Ascending aorta (tissue), 2 donors: ENCODE results near the gene IGLON5. TPM values are rescaled to one million over a fixed set of nuclear protein-coding genes. Genes with fewer than 3 reads are reported as not detected.

Source experiments
- DNase-seq, 2 donors: peaks; one replicate each; pipeline ENCODE4 v3.0.0-alpha.2; 2019; ENCODE audit warnings: low spot score in 2 of 2
- H3K27ac ChIP-seq, 2 donors: fragments of 200-600 bp; sonication (generic); one replicate each; pipeline ENCODE4 v1.5.1; 2016 to 2017; ENCODE audit warnings: mild to moderate bottlenecking in 1 of 2
- H3K27me3 ChIP-seq: fragments of 200-600 bp; sonication (generic); one replicate; pipeline ENCODE4 v1.5.1; 2017
- H3K36me3 ChIP-seq, 2 donors: fragments of 200-600 bp; sonication (generic); one replicate each; pipeline ENCODE4 v1.5.1; 2016
- H3K4me1 ChIP-seq, 2 donors: fragments of 200-600 bp; sonication (generic); one replicate each; pipeline ENCODE4 v1.5.1; 2016 to 2017; ENCODE audit warnings: mild to moderate bottlenecking in 1 of 2
- H3K4me3 ChIP-seq, 2 donors: fragments of 200-600 bp; sonication (generic); one replicate each; pipeline ENCODE4 v1.5.1; 2016 to 2017; ENCODE audit warnings: mild to moderate bottlenecking in 1 of 2
- H3K9me3 ChIP-seq, 2 donors: fragments of 200-600 bp; sonication (generic); one replicate each; pipeline ENCODE4 v1.5.1; 2016
- intact Hi-C: fragments of 100-400 bp; cut with DNase I; formaldehyde crosslinking; loops from one replicate; pipeline ENCODE4 v1.15.1; 2023
- total RNA-seq: library from RNA; depleted of rRNA; stranded (reverse); fragments of >200 nt; gene quantifications from one replicate; pipeline ENCODE4 v1.1.0, GENCODE V29; 2016
- TF ChIP-seq, protein P1 (sequence below), 3 experiments: fragments of 200-600 bp in 2 of 3; fragments of 450-650 bp in 1 of 3; sonication (generic) in 2 of 3; IDR thresholded peaks; one replicate each; pipeline ENCODE4 v1.5.1; 2016 to 2019; ENCODE audit warnings: antibody characterized with exemption in 3 of 3, mild to moderate bottlenecking in 1 of 3, moderate library complexity in 1 of 3

Gene IGLON5
- total RNA-seq, 1 donor from 2014 or later, result 4.9 TPM

DNA sequence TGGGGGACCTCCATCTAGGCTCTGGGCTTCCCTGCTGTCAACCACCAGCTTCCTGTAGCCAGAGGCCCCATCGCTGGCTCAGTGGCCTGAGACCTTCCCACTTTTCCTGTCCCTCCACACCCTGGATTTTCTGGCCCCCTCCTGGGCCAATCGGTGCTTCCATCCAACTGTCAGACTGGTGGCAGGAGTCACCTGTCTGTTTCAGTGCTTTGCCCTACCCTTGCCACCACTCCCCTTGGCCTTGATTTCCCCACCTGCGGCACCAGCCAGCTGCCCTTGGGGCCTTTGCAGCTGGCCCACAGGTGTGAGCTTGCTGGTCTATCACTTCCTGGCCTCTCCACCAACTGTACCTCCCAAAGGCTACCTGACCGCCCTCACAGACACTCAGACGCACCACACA, 18.0 kb downstream of the IGLON5 start:
- Histone ChIP-seq H3K27me3 (no peaks in the 10 kb centered on the region), H3K36me3 (no peaks in the 10 kb centered on the region), H3K9me3 (no peaks in the 10 kb centered on the region), H3K27ac (no peak overlapping the region), H3K4me3 (no peak overlapping the region), H3K4me1 (peaks cover 0 to 3% of the 10 kb centered on the region in 2 donors)
- intact Hi-C loops, result no loop called here
- DNase-seq, result no peak
- TF ChIP-seq, protein P1, sequence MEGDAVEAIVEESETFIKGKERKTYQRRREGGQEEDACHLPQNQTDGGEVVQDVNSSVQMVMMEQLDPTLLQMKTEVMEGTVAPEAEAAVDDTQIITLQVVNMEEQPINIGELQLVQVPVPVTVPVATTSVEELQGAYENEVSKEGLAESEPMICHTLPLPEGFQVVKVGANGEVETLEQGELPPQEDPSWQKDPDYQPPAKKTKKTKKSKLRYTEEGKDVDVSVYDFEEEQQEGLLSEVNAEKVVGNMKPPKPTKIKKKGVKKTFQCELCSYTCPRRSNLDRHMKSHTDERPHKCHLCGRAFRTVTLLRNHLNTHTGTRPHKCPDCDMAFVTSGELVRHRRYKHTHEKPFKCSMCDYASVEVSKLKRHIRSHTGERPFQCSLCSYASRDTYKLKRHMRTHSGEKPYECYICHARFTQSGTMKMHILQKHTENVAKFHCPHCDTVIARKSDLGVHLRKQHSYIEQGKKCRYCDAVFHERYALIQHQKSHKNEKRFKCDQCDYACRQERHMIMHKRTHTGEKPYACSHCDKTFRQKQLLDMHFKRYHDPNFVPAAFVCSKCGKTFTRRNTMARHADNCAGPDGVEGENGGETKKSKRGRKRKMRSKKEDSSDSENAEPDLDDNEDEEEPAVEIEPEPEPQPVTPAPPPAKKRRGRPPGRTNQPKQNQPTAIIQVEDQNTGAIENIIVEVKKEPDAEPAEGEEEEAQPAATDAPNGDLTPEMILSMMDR (IDR thresholded peaks at IDR 0.05), result no peak

DNA sequence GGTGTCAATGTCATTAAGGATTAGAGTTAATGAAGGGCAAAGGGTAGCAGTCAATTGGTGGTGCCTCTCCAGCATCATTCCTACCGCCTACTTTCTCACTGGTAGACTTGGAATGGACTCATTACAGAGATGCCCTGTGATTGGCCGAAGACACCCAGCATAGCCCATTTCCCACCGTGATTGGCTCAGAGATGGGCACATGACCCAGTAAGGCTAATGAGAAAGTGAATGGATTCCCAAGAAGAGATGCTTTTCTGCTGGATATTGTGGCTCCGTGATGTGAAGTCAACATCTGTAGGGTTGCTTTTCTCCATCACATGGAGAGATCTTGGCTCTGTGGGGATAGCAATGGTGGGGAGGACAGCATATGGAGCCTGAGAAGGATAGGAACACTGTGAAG, 18.9 kb downstream of the IGLON5 start:
- H3K4me3 ChIP-seq, result no peak overlapping the region
- intact Hi-C loops, result no loop called here
- H3K9me3 ChIP-seq, result no peaks in the 10 kb centered on the region
- H3K27ac ChIP-seq, result no peak overlapping the region
- DNase-seq, result no peak
- H3K4me1 ChIP-seq, result peaks cover 0 to 3% of the 10 kb centered on the region in 2 donors
- no peaks in the 10 kb centered on the region for H3K36me3 ChIP-seq
- H3K27me3 ChIP-seq, result no peaks in the 10 kb centered on the region
- TF ChIP-seq, protein P1 (IDR thresholded peaks at IDR 0.05), result no peak

DNA sequence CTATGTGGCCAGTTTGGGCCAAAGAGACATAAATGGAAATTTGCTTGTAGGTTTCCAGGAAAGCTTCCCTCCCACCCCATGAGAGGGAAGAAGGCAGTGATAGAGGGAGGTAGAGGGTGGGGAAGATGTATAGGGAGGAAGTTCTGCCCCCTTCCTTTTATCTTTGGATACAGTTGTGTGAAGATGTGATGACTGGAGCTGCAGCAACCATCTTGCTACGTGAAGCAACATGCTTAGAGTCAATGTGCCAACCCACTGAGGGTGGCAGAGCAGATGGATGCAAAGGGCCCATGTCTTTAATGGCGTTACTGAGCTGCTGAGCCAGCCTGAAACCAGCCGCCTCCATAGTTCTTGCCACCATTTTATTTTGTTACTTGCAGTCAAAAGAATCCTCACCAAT, 19.7 kb downstream of the IGLON5 start:
- H3K4me3 ChIP-seq, result no peak overlapping the region
- H3K36me3 ChIP-seq, result no peaks in the 10 kb centered on the region
- intact Hi-C loops, result no loop called here
- no peak for DNase-seq
- no peaks in the 10 kb centered on the region for H3K9me3 ChIP-seq
- H3K27me3 ChIP-seq, result no peaks in the 10 kb centered on the region
- H3K4me1 ChIP-seq, result peaks cover 0 to 3% of the 10 kb centered on the region in 2 donors
- H3K27ac ChIP-seq, result no peak overlapping the region
- TF ChIP-seq, protein P1 (IDR thresholded peaks at IDR 0.05), result no peak

DNA sequence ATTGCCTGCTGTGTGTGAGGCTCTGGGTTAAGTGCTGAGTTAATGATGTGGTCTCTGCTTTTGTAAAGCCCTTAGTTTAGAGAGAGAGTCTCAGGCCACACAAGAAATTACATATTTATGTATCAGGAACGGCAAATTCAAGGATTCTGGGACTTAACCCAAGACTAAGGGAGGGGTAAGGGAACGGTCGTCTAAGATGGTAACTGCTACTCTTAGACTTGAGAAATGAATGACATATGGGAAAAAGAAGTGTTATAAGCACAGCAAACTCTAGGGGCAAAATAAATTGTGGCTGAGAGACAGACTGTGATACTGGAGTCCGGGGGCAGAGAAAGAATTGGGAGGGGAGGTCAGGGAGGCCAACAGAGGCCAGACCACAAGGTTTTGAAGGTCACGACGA, 20.3 kb downstream of the IGLON5 start:
- no peak overlapping the region for H3K4me3 ChIP-seq
- DNase-seq, result no peak
- no peaks in the 10 kb centered on the region for H3K9me3 ChIP-seq
- H3K27me3 ChIP-seq, result no peaks in the 10 kb centered on the region
- H3K27ac ChIP-seq, result no peak overlapping the region
- TF ChIP-seq, protein P1 (IDR thresholded peaks at IDR 0.05), result no peak
- H3K4me1 ChIP-seq, result peaks cover 0 to 3% of the 10 kb centered on the region in 2 donors
- intact Hi-C loops, result no loop called here
- no peaks in the 10 kb centered on the region for H3K36me3 ChIP-seq

DNA sequence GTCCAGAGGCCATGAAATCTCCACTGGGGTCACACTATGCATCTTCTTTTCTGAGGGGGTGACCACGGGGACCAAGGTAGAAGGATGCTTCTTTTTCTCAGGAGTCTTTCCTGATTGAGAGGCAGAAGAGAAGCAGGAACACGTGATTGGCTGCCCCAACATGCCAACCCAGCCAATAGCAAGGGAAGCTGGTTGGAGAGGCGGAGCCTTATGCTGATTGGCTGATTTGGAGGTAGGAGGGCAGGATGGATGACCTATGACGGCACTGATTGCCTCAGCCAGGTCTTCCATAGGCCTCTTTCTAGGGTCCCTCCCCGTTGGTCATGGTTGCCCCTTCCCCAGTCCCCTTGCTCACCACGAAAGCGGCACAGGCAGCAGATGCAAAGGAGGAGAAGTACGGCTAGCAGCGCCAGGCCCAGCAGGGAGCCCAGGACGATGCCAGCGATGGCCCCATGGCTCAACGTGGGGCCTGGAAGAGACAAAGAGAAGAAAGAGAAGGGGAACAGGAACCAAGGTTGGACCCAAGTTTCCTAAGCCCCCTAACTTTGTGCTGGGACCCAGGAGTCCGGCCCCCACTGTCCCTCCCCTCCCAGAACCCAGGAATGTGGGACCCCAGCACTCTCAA, 22.5 kb downstream of the IGLON5 start:
- no peak for DNase-seq
- TF ChIP-seq, protein P1 (IDR thresholded peaks at IDR 0.05), result no peak
- no peaks in the 10 kb centered on the region for H3K36me3 ChIP-seq
- no peaks in the 10 kb centered on the region for H3K9me3 ChIP-seq
- H3K4me1 ChIP-seq, result no peaks in the 10 kb centered on the region
- no peak overlapping the region for H3K4me3 ChIP-seq
- no peaks in the 10 kb centered on the region for H3K27me3 ChIP-seq
- intact Hi-C loops, result no loop called here
- H3K27ac ChIP-seq, result no peak overlapping the region
